Measurements from ENCODE around the gene ACTRT2. TPM values are rescaled to one million over a fixed set of nuclear protein-coding genes. Genes with fewer than 3 reads are reported as not detected.

ACTRT2 gene
- total and polyA plus RNA-seq, 2 donors, result not detected

GRCh38 chr1:3061981-3062615 lies 40.8 kb downstream of the ACTRT2 start:
- H3K4me1 ChIP-seq (ENCODE audit: insufficient read depth), result no peaks in the 10 kb centered on the region
- WGBS, result 19% methylated on average over 21 of the region's 21 CpGs
- H3K27ac ChIP-seq (ENCODE audit: low read depth), result no peak overlapping the region
- no peak overlapping the region for H3K4me3 ChIP-seq (ENCODE audit: low read depth, low read length)
- no peaks in the 10 kb centered on the region for H3K36me3 ChIP-seq (ENCODE audit: insufficient read depth)
- no peak for DNase-seq (ENCODE audit: extremely low spot score)

GRCh38 chr1:3062616-3063378 lies 41.5 kb downstream of the ACTRT2 start:
- H3K27ac ChIP-seq (ENCODE audit: low read depth), result no peak overlapping the region
- no peak for DNase-seq (ENCODE audit: extremely low spot score)
- no peaks in the 10 kb centered on the region for H3K4me1 ChIP-seq (ENCODE audit: insufficient read depth)
- H3K36me3 ChIP-seq (ENCODE audit: insufficient read depth), result no peaks in the 10 kb centered on the region
- WGBS, result 13% methylated on average over 48 of the region's 50 CpGs
- H3K4me3 ChIP-seq (ENCODE audit: low read depth, low read length), result no peak overlapping the region

GRCh38 chr1:3063379-3064295 lies 42.4 kb downstream of the ACTRT2 start:
- DNase-seq (ENCODE audit: extremely low spot score), result no peak
- WGBS, result 20% methylated on average over 91 of the region's 91 CpGs
- Histone ChIP-seq H3K4me1 (ENCODE audit: insufficient read depth) (no peaks in the 10 kb centered on the region), H3K27ac (ENCODE audit: low read depth) (no peak overlapping the region), H3K36me3 (ENCODE audit: insufficient read depth) (no peaks in the 10 kb centered on the region), H3K4me3 (ENCODE audit: low read depth, low read length) (no peak overlapping the region)

DNA sequence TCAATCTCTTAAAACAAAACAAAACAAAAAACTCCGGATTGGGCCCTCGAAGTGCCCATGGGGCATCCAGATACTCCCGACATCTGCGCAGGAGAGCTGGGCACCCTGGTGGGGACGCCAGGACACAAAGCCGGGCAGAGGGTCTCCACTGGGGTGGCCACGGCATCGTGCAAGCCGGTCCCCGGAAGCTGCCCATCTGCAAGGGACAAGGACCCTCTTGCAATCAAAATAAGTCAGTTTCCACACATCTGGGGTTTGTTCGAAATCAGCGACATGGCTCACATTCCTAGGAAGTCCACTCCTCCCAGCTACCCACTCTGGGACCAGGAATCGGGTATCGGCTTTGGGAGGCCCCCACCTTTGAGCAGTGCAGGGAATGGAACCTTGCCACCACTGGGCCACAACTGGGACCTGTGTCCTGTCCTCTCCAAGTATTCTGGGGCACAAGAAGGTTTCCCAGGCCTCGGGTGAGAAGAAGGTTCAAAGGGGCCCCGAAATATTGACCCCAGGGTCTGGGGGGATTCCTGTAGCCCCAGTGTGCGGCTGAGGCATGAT lies 43.1 kb downstream of the ACTRT2 start:
- WGBS, result 38% methylated on average over 17 of the region's 17 CpGs
- Histone ChIP-seq H3K27ac (ENCODE audit: low read depth) (no peak overlapping the region), H3K36me3 (ENCODE audit: insufficient read depth) (no peaks in the 10 kb centered on the region), H3K4me3 (ENCODE audit: low read depth, low read length) (no peak overlapping the region), H3K4me1 (ENCODE audit: insufficient read depth) (no peaks in the 10 kb centered on the region)
- no peak for DNase-seq (ENCODE audit: extremely low spot score)

GRCh38 chr1:3064901-3065300 lies 43.6 kb downstream of the ACTRT2 start:
- Histone ChIP-seq H3K27ac (ENCODE audit: low read depth) (no peak overlapping the region), H3K4me3 (ENCODE audit: low read depth, low read length) (no peak overlapping the region), H3K36me3 (ENCODE audit: insufficient read depth) (no peaks in the 10 kb centered on the region), H3K4me1 (ENCODE audit: insufficient read depth) (no peaks in the 10 kb centered on the region)
- no peak for DNase-seq (ENCODE audit: extremely low spot score)
- WGBS, result 47% methylated on average over 9 of the region's 9 CpGs

DNA sequence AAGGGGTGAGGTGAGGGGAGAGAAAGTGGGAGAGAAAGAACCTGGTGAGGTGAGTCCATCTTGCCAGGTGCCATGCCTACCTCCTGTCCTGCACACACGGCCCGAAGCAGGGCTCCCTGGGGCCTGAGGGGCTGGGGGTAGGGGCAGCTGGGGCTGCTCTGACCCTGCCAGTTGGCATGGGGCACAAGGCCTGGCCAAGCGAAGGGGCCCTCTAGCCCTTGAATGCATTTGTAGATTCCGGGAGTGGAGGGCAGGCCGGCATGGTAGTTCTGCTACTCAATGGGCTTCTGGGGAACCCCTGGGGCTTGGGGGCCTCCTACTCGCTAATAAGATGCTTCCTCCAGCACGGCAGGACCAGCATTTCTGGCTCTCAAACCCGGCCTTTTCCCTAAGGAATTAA lies 44.1 kb downstream of the ACTRT2 start:
- Histone ChIP-seq H3K4me1 (ENCODE audit: insufficient read depth) (no peaks in the 10 kb centered on the region), H3K36me3 (ENCODE audit: insufficient read depth) (no peaks in the 10 kb centered on the region), H3K27ac (ENCODE audit: low read depth) (no peak overlapping the region), H3K4me3 (ENCODE audit: low read depth, low read length) (no peak overlapping the region)
- 53% methylated on average over 8 of the region's 8 CpGs for WGBS
- no peak for DNase-seq (ENCODE audit: extremely low spot score)

GRCh38 chr1:3065797-3066196 lies 44.5 kb downstream of the ACTRT2 start:
- H3K4me3 ChIP-seq (ENCODE audit: low read depth, low read length), result no peak overlapping the region
- no peaks in the 10 kb centered on the region for H3K4me1 ChIP-seq (ENCODE audit: insufficient read depth)
- no peak for DNase-seq (ENCODE audit: extremely low spot score)
- no peaks in the 10 kb centered on the region for H3K36me3 ChIP-seq (ENCODE audit: insufficient read depth)
- H3K27ac ChIP-seq (ENCODE audit: low read depth), result no peak overlapping the region
- whole genome bisulfite sequencing, result 73% methylated on average over 7 of the region's 7 CpGs

GRCh38 chr1:3066250-3066711 lies 45.0 kb downstream of the ACTRT2 start:
- no peak overlapping the region for H3K27ac ChIP-seq (ENCODE audit: low read depth)
- H3K4me3 ChIP-seq (ENCODE audit: low read depth, low read length), result no peak overlapping the region
- no peaks in the 10 kb centered on the region for H3K36me3 ChIP-seq (ENCODE audit: insufficient read depth)
- 41% methylated on average over 11 of the region's 11 CpGs for WGBS
- DNase-seq (ENCODE audit: extremely low spot score), result no peak
- H3K4me1 ChIP-seq (ENCODE audit: insufficient read depth), result no peaks in the 10 kb centered on the region

DNA sequence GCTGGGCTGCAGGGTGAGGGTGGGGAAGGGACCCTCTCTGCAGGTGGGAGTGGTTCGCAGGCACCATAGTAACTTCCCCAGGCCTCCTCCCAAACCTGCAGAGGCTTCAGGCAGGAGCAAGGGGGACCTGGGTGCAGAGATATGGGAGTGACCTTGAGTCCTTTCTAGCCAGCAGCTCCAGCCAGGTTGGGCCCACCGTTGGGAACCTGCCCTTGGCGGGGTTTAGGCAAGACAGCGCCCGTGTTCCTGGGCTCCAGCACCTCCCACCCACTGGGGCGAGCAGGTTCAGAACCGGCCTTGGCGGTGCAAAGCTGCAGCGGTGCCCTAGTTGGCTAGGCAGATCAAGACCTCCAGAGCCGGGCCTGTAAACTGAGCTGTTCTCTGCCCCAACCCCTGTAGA lies 45.6 kb downstream of the ACTRT2 start:
- Histone ChIP-seq H3K4me3 (ENCODE audit: low read depth, low read length) (no peak overlapping the region), H3K27ac (ENCODE audit: low read depth) (no peak overlapping the region), H3K36me3 (ENCODE audit: insufficient read depth) (no peaks in the 10 kb centered on the region), H3K4me1 (ENCODE audit: insufficient read depth) (no peaks in the 10 kb centered on the region)
- 58% methylated on average over 10 of the region's 10 CpGs for WGBS
- DNase-seq (ENCODE audit: extremely low spot score), result no peak

- WGBS, result 23% methylated on average over 29 of the region's 29 CpGs
- H3K27ac ChIP-seq (ENCODE audit: low read depth), result no peak overlapping the region
- no peak for DNase-seq (ENCODE audit: extremely low spot score)
- H3K36me3 ChIP-seq (ENCODE audit: insufficient read depth), result no peaks in the 10 kb centered on the region
- no peak overlapping the region for H3K4me3 ChIP-seq (ENCODE audit: low read depth, low read length)
- H3K4me1 ChIP-seq (ENCODE audit: insufficient read depth), result no peaks in the 10 kb centered on the region
These were observed 46.0 kb downstream of the ACTRT2 start for GRCh38 chr1:3067301-3067670.

DNA sequence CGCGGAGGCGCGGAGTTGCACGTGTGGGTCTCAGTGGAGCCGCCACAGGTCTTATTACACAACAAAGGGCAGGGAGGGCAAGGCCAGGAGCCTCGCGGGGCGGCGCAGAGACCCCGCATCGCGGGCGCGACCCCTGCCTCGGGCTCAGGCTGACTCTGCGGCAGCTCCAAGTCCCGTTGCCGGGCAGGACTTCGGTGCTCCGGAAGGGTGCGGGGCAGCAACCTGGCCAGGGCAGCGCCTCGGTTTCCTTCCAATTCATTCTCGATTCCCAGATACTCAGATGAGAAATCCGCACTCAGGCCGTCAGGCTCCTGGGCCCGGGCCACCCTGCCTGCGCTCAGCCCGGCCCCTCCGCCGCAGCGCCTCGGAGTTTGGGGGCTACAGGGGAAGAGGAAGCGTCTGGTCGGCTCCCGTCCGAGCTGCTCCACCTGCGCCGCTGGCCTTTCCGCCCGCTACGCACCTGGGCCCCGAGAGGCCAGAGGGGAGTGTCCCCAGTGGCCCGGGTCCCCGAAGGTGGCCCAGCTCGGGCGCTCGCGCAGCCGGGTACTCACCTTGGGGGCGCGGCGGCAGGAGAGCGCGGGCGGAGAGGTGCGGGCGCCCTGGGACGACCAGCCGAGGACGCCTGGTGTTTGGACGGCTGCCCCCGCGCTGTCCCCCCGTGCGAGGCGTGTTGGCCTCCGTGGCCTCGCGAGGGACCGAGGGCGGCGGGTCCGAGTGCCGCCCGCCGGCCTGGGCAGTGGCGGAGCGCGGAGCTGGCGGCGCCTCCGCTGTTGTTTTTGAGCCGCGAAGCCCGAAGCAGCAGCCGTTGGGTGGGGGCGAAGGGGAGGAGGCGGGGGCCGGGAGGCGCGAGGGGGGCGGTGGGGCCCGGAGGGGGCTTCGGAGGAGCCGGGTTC lies 46.6 kb downstream of the ACTRT2 start:
- H3K4me1 ChIP-seq (ENCODE audit: insufficient read depth), result no peaks in the 10 kb centered on the region
- peak overlapping the region; percentile 79 for H3K4me3 ChIP-seq (ENCODE audit: low read depth, low read length)
- WGBS, result 4% methylated on average over 96 of the region's 97 CpGs
- no peaks in the 10 kb centered on the region for H3K36me3 ChIP-seq (ENCODE audit: insufficient read depth)
- H3K27ac ChIP-seq (ENCODE audit: low read depth), result no peak overlapping the region
- DNase-seq (ENCODE audit: extremely low spot score), result no peak

DNA sequence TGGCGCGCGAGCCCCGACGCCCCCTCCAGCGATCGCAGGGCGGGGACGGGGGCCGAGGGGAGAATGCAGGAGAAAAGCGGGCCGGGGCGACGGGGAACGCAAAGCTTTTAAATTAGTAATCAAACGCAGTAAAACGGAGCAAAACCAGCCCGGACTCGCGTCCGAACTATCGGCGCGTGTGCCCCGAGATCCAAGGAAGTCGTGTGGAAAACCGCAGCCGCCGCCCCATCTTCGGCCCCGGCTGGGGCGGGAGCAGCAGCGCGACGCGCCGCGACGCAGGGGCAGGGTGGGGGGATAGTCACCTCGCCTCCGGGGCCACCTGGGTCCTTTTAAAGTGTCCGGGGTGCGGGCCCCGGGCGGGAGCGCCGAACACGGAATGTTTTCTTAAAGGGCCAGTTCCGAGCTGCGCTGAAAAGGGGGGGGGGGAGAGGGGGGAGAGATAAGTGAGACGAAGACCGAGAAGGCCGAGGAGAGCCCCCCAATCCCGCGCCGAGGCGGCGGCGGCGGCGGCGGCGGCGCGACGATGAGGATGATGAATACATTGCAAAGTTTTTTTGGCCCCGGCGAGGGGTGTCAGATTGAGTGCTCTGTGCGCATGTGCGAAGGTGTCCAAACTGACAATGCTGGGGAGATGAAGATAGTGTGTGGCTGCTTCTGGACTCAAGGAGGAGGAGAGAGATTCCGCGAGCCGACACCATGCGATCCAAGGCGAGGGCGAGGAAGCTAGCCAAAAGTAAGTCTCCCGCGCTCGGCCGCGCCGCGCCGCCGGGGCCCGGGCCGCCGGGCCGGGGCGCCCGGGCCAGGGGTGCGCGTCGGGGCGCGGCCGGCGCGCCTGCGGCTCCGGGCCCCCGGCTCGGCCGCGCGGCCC lies 47.5 kb downstream of the ACTRT2 start, which contains the start of gene PRDM16:
PRDM16 (plus strand) TSS at position 640 of the 868 bp plus-strand sequence; CDS start at position 697, 57 bp downstream.
- under 1% methylated on average over 106 of the region's 106 CpGs for WGBS
- Histone ChIP-seq H3K27ac (ENCODE audit: low read depth) (no peak within 1 kb of the TSS), H3K4me1 (ENCODE audit: insufficient read depth) (no peaks in the 10 kb centered on the region), H3K4me3 (ENCODE audit: low read depth, low read length) (peak within 1 kb of the TSS; percentile 79), H3K36me3 (ENCODE audit: insufficient read depth) (no peaks in the 10 kb centered on the region)
- DNase-seq (ENCODE audit: extremely low spot score), result no peak

Measured in urinary bladder (tissue), 4 donors.